ENCODE measurements around the gene VAMP8.
A peak's percentile ranks its signal among the peaks of the same experiment; 100 is the strongest.

The VAMP8 gene

GRCh38 chr2:85575739-85576138 lies 1.6 kb upstream of the VAMP8 start:
- Histone ChIP-seq H3K36me3 (ENCODE audit: control insufficient read depth, insufficient read depth, low read length) (no peaks in the 10 kb centered on the region), H3K27ac (ENCODE audit: low read depth, low read length) (no peak overlapping the region), H3K27me3 (ENCODE audit: control insufficient read depth, insufficient read depth, low read length) (no peaks in the 10 kb centered on the region), H3K9ac (ENCODE audit: low read length) (no peak overlapping the region), H3K4me1 (ENCODE audit: control insufficient read depth, insufficient read depth, low read length) (no peaks in the 10 kb centered on the region), H3K4me3 (ENCODE audit: low read length) (no peak overlapping the region)

GRCh38 chr2:85577063-85577385 lies 362 bp upstream of the VAMP8 start:
- Histone ChIP-seq H3K27me3 (ENCODE audit: control insufficient read depth, insufficient read depth, low read length) (no peaks in the 10 kb centered on the region), H3K36me3 (ENCODE audit: control insufficient read depth, insufficient read depth, low read length) (peaks cover 2% of the 10 kb centered on the region), H3K9ac (ENCODE audit: low read length) (no peak overlapping the region), H3K27ac (ENCODE audit: low read depth, low read length) (no peak overlapping the region), H3K4me1 (ENCODE audit: control insufficient read depth, insufficient read depth, low read length) (no peaks in the 10 kb centered on the region), H3K4me3 (ENCODE audit: low read length) (no peak overlapping the region)

GRCh38 chr2:85578243-85579180 lies 1.1 kb downstream of the VAMP8 start:
- Histone ChIP-seq H3K4me1 (ENCODE audit: control insufficient read depth, insufficient read depth, low read length) (no peaks in the 10 kb centered on the region), H3K27me3 (ENCODE audit: control insufficient read depth, insufficient read depth, low read length) (no peaks in the 10 kb centered on the region), H3K9ac (ENCODE audit: low read length) (peak overlapping the region; percentile 30), H3K36me3 (ENCODE audit: control insufficient read depth, insufficient read depth, low read length) (peaks cover 2% of the 10 kb centered on the region), H3K4me3 (ENCODE audit: low read length) (peak overlapping the region; percentile 66), H3K27ac (ENCODE audit: low read depth, low read length) (no peak overlapping the region)

- H3K4me3 ChIP-seq (ENCODE audit: low read length), result peak overlapping the region; percentile 66
- peaks cover 3% of the 10 kb centered on the region for H3K4me1 ChIP-seq (ENCODE audit: control insufficient read depth, insufficient read depth, low read length)
- peaks cover 2% of the 10 kb centered on the region for H3K36me3 ChIP-seq (ENCODE audit: control insufficient read depth, insufficient read depth, low read length)
- no peak overlapping the region for H3K9ac ChIP-seq (ENCODE audit: low read length)
- no peaks in the 10 kb centered on the region for H3K27me3 ChIP-seq (ENCODE audit: control insufficient read depth, insufficient read depth, low read length)
- H3K27ac ChIP-seq (ENCODE audit: low read depth, low read length), result no peak overlapping the region
These were observed 2.0 kb downstream of the VAMP8 start for GRCh38 chr2:85579266-85579935.

GRCh38 chr2:85580206-85580605 lies 2.8 kb downstream of the VAMP8 start:
- Histone ChIP-seq H3K36me3 (ENCODE audit: control insufficient read depth, insufficient read depth, low read length) (peaks cover 2% of the 10 kb centered on the region), H3K27ac (ENCODE audit: low read depth, low read length) (no peak overlapping the region), H3K9ac (ENCODE audit: low read length) (no peak overlapping the region), H3K27me3 (ENCODE audit: control insufficient read depth, insufficient read depth, low read length) (no peaks in the 10 kb centered on the region), H3K4me1 (ENCODE audit: control insufficient read depth, insufficient read depth, low read length) (peaks cover 10% of the 10 kb centered on the region), H3K4me3 (ENCODE audit: low read length) (no peak overlapping the region)

- Histone ChIP-seq H3K27me3 (ENCODE audit: control insufficient read depth, insufficient read depth, low read length) (no peaks in the 10 kb centered on the region), H3K4me3 (ENCODE audit: low read length) (no peak overlapping the region), H3K4me1 (ENCODE audit: control insufficient read depth, insufficient read depth, low read length) (peaks cover 11% of the 10 kb centered on the region), H3K36me3 (ENCODE audit: control insufficient read depth, insufficient read depth, low read length) (peaks cover 2% of the 10 kb centered on the region), H3K9ac (ENCODE audit: low read length) (no peak overlapping the region), H3K27ac (ENCODE audit: low read depth, low read length) (no peak overlapping the region)
These were observed 5.1 kb downstream of the VAMP8 start for GRCh38 chr2:85582492-85582891.

- Histone ChIP-seq H3K4me3 (ENCODE audit: low read length) (peak overlapping the region; percentile 71), H3K36me3 (ENCODE audit: control insufficient read depth, insufficient read depth, low read length) (peaks cover 2% of the 10 kb centered on the region), H3K27me3 (ENCODE audit: control insufficient read depth, insufficient read depth, low read length) (no peaks in the 10 kb centered on the region), H3K9ac (ENCODE audit: low read length) (peak overlapping the region; percentile 38), H3K27ac (ENCODE audit: low read depth, low read length) (peak overlapping the region; percentile 88), H3K4me1 (ENCODE audit: control insufficient read depth, insufficient read depth, low read length) (peaks cover 11% of the 10 kb centered on the region)
These were observed 6.4 kb downstream of the VAMP8 start for GRCh38 chr2:85583667-85584353.

- Histone ChIP-seq H3K36me3 (ENCODE audit: control insufficient read depth, insufficient read depth, low read length) (peaks cover 2% of the 10 kb centered on the region), H3K9ac (ENCODE audit: low read length) (peak within 1 kb of the TSS; percentile 61), H3K4me1 (ENCODE audit: control insufficient read depth, insufficient read depth, low read length) (peaks cover 11% of the 10 kb centered on the region), H3K27ac (ENCODE audit: low read depth, low read length) (peak within 1 kb of the TSS; percentile 88), H3K4me3 (ENCODE audit: low read length) (peak within 1 kb of the TSS; percentile 75), H3K27me3 (ENCODE audit: control insufficient read depth, insufficient read depth, low read length) (no peaks in the 10 kb centered on the region)
These were observed 7.0 kb downstream of the VAMP8 start, which contains the start of gene VAMP5 for GRCh38 chr2:85584354-85584856. Gene VAMP5 (plus strand): TSS chr2:85584431. CDS start chr2:85584491, 60 bp downstream.

GRCh38 chr2:85584857-85585780 lies 7.7 kb downstream of the VAMP8 start:
- peak overlapping the region; percentile 61 for H3K9ac ChIP-seq (ENCODE audit: low read length)
- peaks cover 2% of the 10 kb centered on the region for H3K36me3 ChIP-seq (ENCODE audit: control insufficient read depth, insufficient read depth, low read length)
- H3K27ac ChIP-seq (ENCODE audit: low read depth, low read length), result peak overlapping the region; percentile 88
- H3K4me1 ChIP-seq (ENCODE audit: control insufficient read depth, insufficient read depth, low read length), result peaks cover 11% of the 10 kb centered on the region
- peak overlapping the region; percentile 75 for H3K4me3 ChIP-seq (ENCODE audit: low read length)
- H3K27me3 ChIP-seq (ENCODE audit: control insufficient read depth, insufficient read depth, low read length), result no peaks in the 10 kb centered on the region

- peak overlapping the region; percentile 88 for H3K27ac ChIP-seq (ENCODE audit: low read depth, low read length)
- H3K27me3 ChIP-seq (ENCODE audit: control insufficient read depth, insufficient read depth, low read length), result no peaks in the 10 kb centered on the region
- H3K4me1 ChIP-seq (ENCODE audit: control insufficient read depth, insufficient read depth, low read length), result peaks cover 11% of the 10 kb centered on the region
- peak overlapping the region; percentile 75 for H3K4me3 ChIP-seq (ENCODE audit: low read length)
- no peak overlapping the region for H3K9ac ChIP-seq (ENCODE audit: low read length)
- peaks cover 2% of the 10 kb centered on the region for H3K36me3 ChIP-seq (ENCODE audit: control insufficient read depth, insufficient read depth, low read length)
These were observed 8.4 kb downstream of the VAMP8 start for GRCh38 chr2:85585781-85586105.

GRCh38 chr2:85588236-85588635 lies 10.8 kb downstream of the VAMP8 start:
- Histone ChIP-seq H3K36me3 (ENCODE audit: control insufficient read depth, insufficient read depth, low read length) (no peaks in the 10 kb centered on the region), H3K4me3 (ENCODE audit: low read length) (no peak overlapping the region), H3K27me3 (ENCODE audit: control insufficient read depth, insufficient read depth, low read length) (no peaks in the 10 kb centered on the region), H3K27ac (ENCODE audit: low read depth, low read length) (no peak overlapping the region), H3K4me1 (ENCODE audit: control insufficient read depth, insufficient read depth, low read length) (peaks cover 11% of the 10 kb centered on the region), H3K9ac (ENCODE audit: low read length) (no peak overlapping the region)
